CD14-positive monocyte (primary cell): ENCODE data around the gene NECAB2. TPM values are rescaled to one million over a fixed set of nuclear protein-coding genes. Genes with fewer than 3 reads are reported as not detected.

Experiments used
- DNase-seq, 3 donors: peaks; one replicate each; pipeline ENCODE4 v3.0.0-alpha.2; 2011 to 2022
- H2AFZ ChIP-seq: 2 replicates; pipeline ENCODE4 v1.6.0; 2012; ENCODE audit warnings: mild to moderate bottlenecking, low read depth, low read length, inconsistent platforms; ENCODE audit not compliant: insufficient read depth, poor library complexity, severe bottlenecking
- H3K27ac ChIP-seq, 2 donors: 1 replicate in 1 of 2; 2 replicates in 1 of 2; pipeline ENCODE4 v1.5.1; 2012 to 2013; ENCODE audit warnings: low read length in 2 of 2, control low read depth in 1 of 2, inconsistent platforms in 1 of 2, low read depth in 1 of 2, mild to moderate bottlenecking in 1 of 2
- H3K27me3 ChIP-seq, 2 donors: one replicate each; pipeline versions ENCODE4 v1.6.0 to v1.6.1; 2011 to 2013; ENCODE audit warnings: low read length in 2 of 2; ENCODE audit not compliant: control insufficient read depth in 2 of 2, insufficient read depth in 2 of 2
- H3K36me3 ChIP-seq, 2 donors: replicated peaks in 1 of 2; 1 replicate in 1 of 2; 2 replicates in 1 of 2; pipeline versions ENCODE4 v1.5.1 to v1.6.1; 2012 to 2013; ENCODE audit warnings: low read length in 2 of 2, control low read depth in 1 of 2, inconsistent platforms in 1 of 2, mild to moderate bottlenecking in 1 of 2; ENCODE audit not compliant: insufficient read depth in 2 of 2, control insufficient read depth in 1 of 2
- H3K4me1 ChIP-seq, 2 donors: 1 replicate in 1 of 2; 2 replicates in 1 of 2; pipeline versions ENCODE4 v1.5.1 to v1.6.1; 2012 to 2013; ENCODE audit warnings: low read length in 2 of 2, control low read depth in 1 of 2, inconsistent platforms in 1 of 2, mild to moderate bottlenecking in 1 of 2, moderate library complexity in 1 of 2; ENCODE audit not compliant: insufficient read depth in 2 of 2, control insufficient read depth in 1 of 2
- H3K4me2 ChIP-seq: replicated peaks from 2 replicates; pipeline ENCODE3; 2012; ENCODE audit warnings: low read length, moderate library complexity, mild to moderate bottlenecking; ENCODE audit not compliant: poor library complexity, severe bottlenecking; ENCODE audit errors: extremely low read depth
- H3K4me3 ChIP-seq, 3 experiments: fragments of 200-600 bp in 1 of 3; sonication (generic) in 1 of 3; replicated peaks in 1 of 3; 1 replicate in 2 of 3; 2 replicates in 1 of 3; pipeline ENCODE4 v1.5.1; 2011 to 2013; ENCODE audit warnings: low read length in 3 of 3, mild to moderate bottlenecking in 3 of 3, control low read depth in 2 of 3, low read depth in 2 of 3, inconsistent platforms in 1 of 3, moderate library complexity in 1 of 3
- H3K79me2 ChIP-seq: 2 replicates; pipeline ENCODE4 v1.6.0; 2012; ENCODE audit warnings: mild to moderate bottlenecking, control low read depth, inconsistent platforms, low read length, moderate library complexity; ENCODE audit not compliant: insufficient read depth
- H3K9ac ChIP-seq: 2 replicates; pipeline ENCODE4 v1.6.0; 2017; ENCODE audit warnings: low read length, mild to moderate bottlenecking; ENCODE audit not compliant: insufficient read depth, poor library complexity, severe bottlenecking
- H3K9me3 ChIP-seq, 2 donors: replicated peaks in 1 of 2; 1 replicate in 1 of 2; 2 replicates in 1 of 2; pipeline versions ENCODE4 v1.5.1 to v1.6.1; 2012 to 2013; ENCODE audit warnings: low read length in 2 of 2, control low read depth in 1 of 2; ENCODE audit not compliant: control insufficient read depth in 1 of 2, insufficient read depth in 1 of 2
- H4K20me1 ChIP-seq: 2 replicates; pipeline ENCODE4 v1.6.0; 2012; ENCODE audit warnings: mild to moderate bottlenecking, low read length, control low read depth, moderate library complexity; ENCODE audit not compliant: insufficient read depth
- H3K27ac Mint-ChIP-seq, 7 donors: one replicate each; pipeline ENCODE4 v1.8.0; 2020; ENCODE audit warnings: mild to moderate bottlenecking in 7 of 7, mixed read lengths in 7 of 7, moderate library complexity in 6 of 7, inconsistent platforms in 2 of 7
- H3K27me3 Mint-ChIP-seq, 3 donors: one replicate each; pipeline ENCODE4 v1.8.0; 2021 to 2022; ENCODE audit warnings: low read depth in 3 of 3, mild to moderate bottlenecking in 3 of 3, mixed read lengths in 3 of 3, moderate library complexity in 3 of 3, inconsistent platforms in 1 of 3
- H3K36me3 Mint-ChIP-seq, 2 donors: one replicate each; pipeline ENCODE4 v1.8.0; 2020; ENCODE audit warnings: mixed read lengths in 2 of 2, inconsistent platforms in 1 of 2, mild to moderate bottlenecking in 1 of 2
- H3K4me1 Mint-ChIP-seq: one replicate; pipeline ENCODE4 v1.8.0; 2020; ENCODE audit warnings: mild to moderate bottlenecking, mixed read lengths
- H3K4me3 Mint-ChIP-seq, 2 donors: one replicate each; pipeline ENCODE4 v1.8.0; 2020; ENCODE audit warnings: mild to moderate bottlenecking in 2 of 2, mixed read lengths in 2 of 2, moderate library complexity in 1 of 2
- H3K9me3 Mint-ChIP-seq, 7 donors: one replicate each; pipeline ENCODE4 v1.8.0; 2020 to 2022; ENCODE audit warnings: mixed read lengths in 7 of 7, mild to moderate bottlenecking in 6 of 7, moderate library complexity in 6 of 7, inconsistent platforms in 2 of 7
- WGBS: methylation state at CpG from one replicate; pipeline ENCODE4 v1.1.5; 2013; ENCODE audit warnings: missing lambda C conversion rate; ENCODE audit not compliant: insufficient coverage; 5-methylcytosine and 5-hydroxymethylcytosine counted together
- intact Hi-C, 2 donors: fragments of 100-400 bp; cut with micrococcal nuclease; formaldehyde crosslinking; loops; one replicate each; pipeline versions ENCODE4 v1.15.0 to v1.15.1; 2023
- polyA plus RNA-seq, 3 donors: library from polyadenylated mRNA; depleted of rRNA in 1 of 3; unstranded in 2 of 3; stranded (reverse) in 1 of 3; fragments of 300-500 nt in 2 of 3; fragments of >200 nt in 1 of 3; fragmentation: Illumina TruSeq in 2 of 3; gene quantifications; 1 replicate in 2 of 3; 2 replicates in 1 of 3; pipeline ENCODE4 v1.2.3, GENCODE V29; 2012 to 2021
- TF ChIP-seq, protein P1 (sequence below): fragments of 200-600 bp; IDR thresholded peaks from one replicate; pipeline ENCODE4 v1.8.0; 2022; ENCODE audit warnings: antibody characterized with exemption, mild to moderate bottlenecking

Gene NECAB2
- polyA plus RNA-seq, 3 donors = 0.33 to 1.4 (median 0.52) TPM

DNA sequence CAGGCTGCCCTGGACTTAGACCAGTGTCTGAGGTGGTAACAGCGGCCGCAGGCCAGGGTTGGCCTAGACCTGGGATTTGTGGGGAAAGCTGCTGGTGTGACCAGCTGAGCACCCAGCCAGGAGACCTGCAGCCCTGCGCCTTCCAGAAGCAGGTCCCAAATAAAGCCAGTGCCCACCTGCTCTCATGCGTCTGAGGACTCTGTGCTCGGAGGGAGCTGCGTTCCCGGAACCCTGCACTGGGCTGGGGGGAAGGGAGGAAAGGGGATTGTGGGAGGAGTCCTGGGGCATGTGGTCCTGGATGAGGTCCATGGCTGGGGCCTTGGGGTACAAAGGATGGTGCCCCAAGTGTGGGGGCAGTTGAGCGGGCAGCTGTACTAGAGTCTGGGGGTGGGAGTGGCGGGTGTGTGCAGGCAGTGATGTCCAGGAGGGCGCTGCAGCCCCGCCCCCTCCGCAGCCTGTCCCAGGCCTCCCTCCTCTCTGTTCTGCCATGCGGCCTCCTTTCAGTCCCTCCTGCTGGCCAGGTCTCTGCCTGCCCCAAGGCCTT, 1.8 kb upstream of the NECAB2 start:
- H3K27ac ChIP-seq = no peak overlapping the region
- no peak overlapping the region for H3K4me3 Mint-ChIP-seq

DNA sequence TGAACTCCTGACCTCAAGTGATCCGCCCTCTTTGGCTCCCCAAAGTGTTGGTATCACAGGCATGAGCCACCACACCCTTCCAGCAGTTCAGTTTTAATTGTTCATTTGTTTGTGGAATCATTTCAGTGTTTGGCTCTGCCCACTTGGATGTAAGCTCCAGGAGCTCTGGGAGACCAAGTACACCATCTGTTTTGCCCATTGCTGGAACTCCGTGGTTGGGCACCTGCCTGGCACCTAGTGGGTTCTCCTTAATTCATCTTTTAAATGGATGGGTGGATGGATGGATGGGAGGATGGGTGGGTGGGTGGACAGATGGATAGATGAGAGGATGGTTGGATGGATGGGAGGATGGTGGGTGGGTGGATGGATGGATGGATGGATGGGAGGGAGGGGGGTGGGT, 953 bp upstream of the NECAB2 start:
- TF ChIP-seq, protein P1, sequence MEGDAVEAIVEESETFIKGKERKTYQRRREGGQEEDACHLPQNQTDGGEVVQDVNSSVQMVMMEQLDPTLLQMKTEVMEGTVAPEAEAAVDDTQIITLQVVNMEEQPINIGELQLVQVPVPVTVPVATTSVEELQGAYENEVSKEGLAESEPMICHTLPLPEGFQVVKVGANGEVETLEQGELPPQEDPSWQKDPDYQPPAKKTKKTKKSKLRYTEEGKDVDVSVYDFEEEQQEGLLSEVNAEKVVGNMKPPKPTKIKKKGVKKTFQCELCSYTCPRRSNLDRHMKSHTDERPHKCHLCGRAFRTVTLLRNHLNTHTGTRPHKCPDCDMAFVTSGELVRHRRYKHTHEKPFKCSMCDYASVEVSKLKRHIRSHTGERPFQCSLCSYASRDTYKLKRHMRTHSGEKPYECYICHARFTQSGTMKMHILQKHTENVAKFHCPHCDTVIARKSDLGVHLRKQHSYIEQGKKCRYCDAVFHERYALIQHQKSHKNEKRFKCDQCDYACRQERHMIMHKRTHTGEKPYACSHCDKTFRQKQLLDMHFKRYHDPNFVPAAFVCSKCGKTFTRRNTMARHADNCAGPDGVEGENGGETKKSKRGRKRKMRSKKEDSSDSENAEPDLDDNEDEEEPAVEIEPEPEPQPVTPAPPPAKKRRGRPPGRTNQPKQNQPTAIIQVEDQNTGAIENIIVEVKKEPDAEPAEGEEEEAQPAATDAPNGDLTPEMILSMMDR = no peak
- peaks cover 6 to 21% of the 10 kb centered on the region in 2 donors for H3K36me3 Mint-ChIP-seq
- H3K9ac ChIP-seq = no peak overlapping the region
- no peak overlapping the region for H3K27ac Mint-ChIP-seq
- H3K27me3 ChIP-seq = peaks cover 6 to 30% of the 10 kb centered on the region in 2 donors
- peaks cover 0 to 4% of the 10 kb centered on the region in 2 donors for H3K9me3 ChIP-seq
- H3K79me2 ChIP-seq = no peaks in the 10 kb centered on the region
- H3K36me3 ChIP-seq = no peaks in the 10 kb centered on the region
- no peak overlapping the region for H3K27ac ChIP-seq
- H3K27me3 Mint-ChIP-seq = peaks cover 28 to 47% (median 36%) of the 10 kb centered on the region in 3 donors
- no peak overlapping the region for H3K4me2 ChIP-seq
- intact Hi-C loops = loop anchor here in 1 of 2 donors (5.0 to 10.0 kb wide), 2 partner anchors 220 to 538 kb away; partner anchors contain the start of genes MEAK7 and TAF1C
- H3K4me3 ChIP-seq = no peak overlapping the region
- no peaks in the 10 kb centered on the region for H4K20me1 ChIP-seq
- 90% methylated on average over 2 of the region's 2 CpGs for WGBS
- no peak overlapping the region for H2AFZ ChIP-seq
- peaks cover 2% of the 10 kb centered on the region for H3K4me1 Mint-ChIP-seq
- H3K4me1 ChIP-seq = no peaks in the 10 kb centered on the region
- no peak overlapping the region for H3K4me3 Mint-ChIP-seq
- H3K9me3 Mint-ChIP-seq = peaks cover 0 to 10% (median 3%) of the 10 kb centered on the region in 7 donors
- DNase-seq = no peak

More for the DNA sequence above, 1.8 kb upstream of the NECAB2 start:
- H3K36me3 Mint-ChIP-seq = peaks cover 11 to 29% of the 10 kb centered on the region in 2 donors
- Histone ChIP-seq H3K79me2 (no peaks in the 10 kb centered on the region), H3K36me3 (no peaks in the 10 kb centered on the region), H3K27me3 (peaks cover 6 to 22% of the 10 kb centered on the region in 2 donors), H3K4me3 (no peak overlapping the region), H3K4me2 (no peak overlapping the region), H4K20me1 (no peaks in the 10 kb centered on the region), H3K9ac (no peak overlapping the region), H3K9me3 (peaks cover 0 to 4% of the 10 kb centered on the region in 2 donors), H2AFZ (no peak overlapping the region), H3K4me1 (no peaks in the 10 kb centered on the region)
- 99% methylated on average over 8 of the region's 13 CpGs for WGBS
- intact Hi-C loops = loop anchor here in 1 of 2 donors (5.0 to 10.0 kb wide), 2 partner anchors 221 to 539 kb away; partner anchors contain the start of genes MEAK7 and TAF1C
- H3K9me3 Mint-ChIP-seq = peaks cover 0 to 10% (median 3%) of the 10 kb centered on the region in 7 donors
- peaks cover 22 to 40% (median 29%) of the 10 kb centered on the region in 3 donors for H3K27me3 Mint-ChIP-seq
- H3K4me1 Mint-ChIP-seq = peaks cover 2% of the 10 kb centered on the region
- H3K27ac Mint-ChIP-seq = no peak overlapping the region
- TF ChIP-seq, protein P1 = no peak
- DNase-seq = no peak
